Mammary epithelial cell (primary cell): ENCODE measurements around the gene SFXN4.

ENCODE experiments used
- EZH2 ChIP-seq: IDR thresholded peaks from 2 replicates; pipeline ENCODE4 v1.6.1; 2012; ENCODE audit warnings: low read length, inconsistent platforms, borderline replicate concordance
- TF ChIP-seq, protein P1 (sequence below), 2 donors: IDR thresholded peaks in 1 of 2; conservative IDR thresholded peaks in 1 of 2; 2 replicates each; pipeline ENCODE4 v1.5.1; 2011 to 2012; ENCODE audit warnings: inconsistent platforms in 2 of 2, low read length in 2 of 2, mild to moderate bottlenecking in 2 of 2, control low read depth in 1 of 2, low read depth in 1 of 2; ENCODE audit not compliant: insufficient read depth in 1 of 2; ENCODE audit errors: extremely low read depth in 1 of 2

DNA sequence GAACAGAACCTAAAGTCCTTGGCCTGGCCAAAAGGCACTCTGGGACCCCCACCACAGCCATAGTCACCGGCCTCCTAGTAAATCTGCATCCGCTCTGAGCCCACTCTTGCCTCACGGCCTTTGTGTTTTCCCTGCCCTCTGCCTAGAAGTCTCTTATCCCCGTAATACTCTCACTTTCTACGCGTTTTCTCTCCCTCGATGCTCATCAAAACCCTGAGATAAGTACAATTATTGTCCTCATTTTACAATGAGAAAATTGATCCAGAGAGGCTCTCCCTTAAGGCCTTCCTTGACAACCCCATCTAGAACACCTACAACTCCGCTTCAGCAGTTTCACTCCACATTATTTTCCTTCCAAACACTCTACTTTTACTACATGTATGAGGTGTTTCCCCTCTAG, 1.5 kb upstream of the SFXN4 start:
- TF ChIP-seq, protein P1, sequence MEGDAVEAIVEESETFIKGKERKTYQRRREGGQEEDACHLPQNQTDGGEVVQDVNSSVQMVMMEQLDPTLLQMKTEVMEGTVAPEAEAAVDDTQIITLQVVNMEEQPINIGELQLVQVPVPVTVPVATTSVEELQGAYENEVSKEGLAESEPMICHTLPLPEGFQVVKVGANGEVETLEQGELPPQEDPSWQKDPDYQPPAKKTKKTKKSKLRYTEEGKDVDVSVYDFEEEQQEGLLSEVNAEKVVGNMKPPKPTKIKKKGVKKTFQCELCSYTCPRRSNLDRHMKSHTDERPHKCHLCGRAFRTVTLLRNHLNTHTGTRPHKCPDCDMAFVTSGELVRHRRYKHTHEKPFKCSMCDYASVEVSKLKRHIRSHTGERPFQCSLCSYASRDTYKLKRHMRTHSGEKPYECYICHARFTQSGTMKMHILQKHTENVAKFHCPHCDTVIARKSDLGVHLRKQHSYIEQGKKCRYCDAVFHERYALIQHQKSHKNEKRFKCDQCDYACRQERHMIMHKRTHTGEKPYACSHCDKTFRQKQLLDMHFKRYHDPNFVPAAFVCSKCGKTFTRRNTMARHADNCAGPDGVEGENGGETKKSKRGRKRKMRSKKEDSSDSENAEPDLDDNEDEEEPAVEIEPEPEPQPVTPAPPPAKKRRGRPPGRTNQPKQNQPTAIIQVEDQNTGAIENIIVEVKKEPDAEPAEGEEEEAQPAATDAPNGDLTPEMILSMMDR (conservative IDR thresholded peaks at IDR 0.05 in 1 of 2, IDR thresholded peaks at IDR 0.05 in 1 of 2; ENCODE audit: extremely low read depth in 1 of 2, insufficient read depth in 1 of 2, low read depth in 1 of 2, low read length in 2 of 2): no peak
- TF ChIP-seq EZH2: no peak
